Measurements from ENCODE around the gene SIMC1.
"Not testable (repeated sequence)": the region's sequence is repeated elsewhere in the genome, so short reads cannot be mapped to it uniquely, and the experiment has no call there.

SIMC1 gene

DNA sequence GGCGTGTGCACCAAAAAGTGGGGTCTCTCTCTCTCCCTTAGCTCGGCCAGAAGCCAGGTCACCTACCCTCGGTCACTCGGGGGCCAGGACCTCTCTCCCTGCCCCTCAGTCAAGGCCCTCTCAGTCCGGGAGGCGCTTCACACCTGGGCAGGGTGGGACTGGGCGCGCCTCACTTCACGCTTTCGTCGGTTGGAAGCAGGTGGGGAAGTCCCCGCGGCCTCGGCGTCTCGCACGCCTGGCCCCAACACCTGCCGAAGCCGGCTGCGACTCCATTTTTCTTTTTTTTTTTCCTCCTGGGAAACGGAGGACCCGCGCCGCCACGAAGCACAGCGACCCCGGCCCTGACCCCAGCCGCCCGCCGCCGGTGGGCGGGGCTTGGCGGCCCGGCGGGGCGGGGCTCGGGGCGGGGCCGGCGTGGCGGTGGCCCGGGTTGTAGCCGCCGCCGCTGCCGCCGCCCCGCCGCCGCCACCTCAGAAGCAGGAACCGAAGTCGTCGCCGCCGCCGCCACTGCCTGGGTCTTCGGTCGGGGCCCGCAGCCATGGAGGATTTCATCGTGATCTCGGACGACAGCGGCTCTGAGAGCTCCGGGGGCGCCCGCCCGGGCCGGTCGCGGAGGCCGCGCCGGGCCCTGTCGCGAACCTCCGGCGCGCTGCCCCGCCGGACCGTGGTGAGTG lies at the start of gene SIMC1:
SIMC1 (plus strand) TSS at position 454 of the 674 bp plus-strand sequence; CDS start at position 539, 85 bp downstream.
- ATAC-seq (replicated peaks) = peak; percentile 80 to 84
- peak; percentile 39 for DNase-seq
- H3K9me3 Mint-ChIP-seq, H3K27me3 Mint-ChIP-seq, H3K36me3 Mint-ChIP-seq: not testable (repeated sequence)
- Mint-ChIP-seq H3K4me3 (peak within 1 kb of the TSS; percentile 68 to 81), H3K4me1 (peaks cover 8 to 15% of the 10 kb centered on the region in 2 donors), H3K27ac (peak within 1 kb of the TSS; percentile 51)

GRCh38 chr5:176188506-176189193 lies 49.6 kb upstream of the SIMC1 start:
- Mint-ChIP-seq H3K27ac (no peak overlapping the region), H3K4me3 (no peak overlapping the region), H3K36me3 (no peaks in the 10 kb centered on the region), H3K27me3 (peaks cover 19 to 27% of the 10 kb centered on the region in 2 donors), H3K4me1 (peaks cover 0 to 2% of the 10 kb centered on the region in 2 donors), H3K9me3 (no peaks in the 10 kb centered on the region)
- ATAC-seq (replicated peaks) (no peak), DNase-seq (no peak)

- no peak overlapping the region for H3K27ac Mint-ChIP-seq
- peaks cover 25 to 27% of the 10 kb centered on the region in 2 donors for H3K27me3 Mint-ChIP-seq
These were observed 48.4 kb upstream of the SIMC1 start for GRCh38 chr5:176189857-176190256.

DNA sequence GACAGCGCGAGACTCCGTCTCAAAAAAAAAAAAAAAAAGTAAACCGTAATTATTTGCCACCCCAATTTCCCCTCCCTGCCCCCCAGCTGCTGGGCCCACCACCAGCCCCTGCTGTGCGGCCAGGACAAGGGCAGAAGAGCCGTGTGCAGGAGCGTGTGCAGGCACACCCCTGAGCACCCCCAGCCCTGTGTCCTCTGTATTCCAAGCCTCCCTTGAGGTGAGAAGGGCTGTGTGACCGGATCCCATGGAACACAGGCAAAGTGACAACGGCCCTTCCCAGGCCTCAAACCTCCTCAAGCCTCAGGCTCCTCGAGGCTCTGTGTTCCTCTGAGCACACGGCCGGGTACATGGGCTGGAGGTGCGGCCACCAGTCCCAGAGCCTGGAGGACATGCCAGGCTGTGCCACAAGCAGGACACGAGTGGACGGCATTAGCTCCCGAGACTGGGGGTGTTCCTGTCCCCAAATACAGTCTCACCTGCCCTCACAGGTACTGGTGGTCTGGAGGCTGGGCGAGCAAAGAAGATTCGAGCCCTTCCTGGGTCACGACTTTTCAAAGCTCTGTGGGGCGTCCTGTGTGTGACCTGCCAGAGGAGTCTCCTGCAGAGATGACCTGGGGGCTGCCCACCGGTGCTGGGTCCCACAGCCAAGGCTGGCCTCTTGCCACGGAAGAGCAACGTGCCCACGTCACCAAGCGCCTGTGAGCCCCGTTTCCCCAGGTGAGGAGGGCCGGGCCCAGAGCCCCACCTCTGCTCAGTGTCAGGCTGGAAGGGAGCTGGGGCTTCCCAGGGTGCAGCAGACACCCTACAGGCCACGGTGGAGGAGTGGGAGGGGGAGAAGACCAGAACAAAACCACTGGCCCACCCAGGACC lies 47.1 kb upstream of the SIMC1 start:
- DNase-seq (no peak), ATAC-seq (replicated peaks) (no peak)
- Mint-ChIP-seq H3K36me3 (no peaks in the 10 kb centered on the region), H3K27ac (no peak overlapping the region), H3K27me3 (peaks cover 29 to 34% of the 10 kb centered on the region in 2 donors), H3K4me1 (peaks cover 10 to 13% of the 10 kb centered on the region in 2 donors), H3K4me3 (no peak overlapping the region), H3K9me3 (no peaks in the 10 kb centered on the region)

More at GRCh38 chr5:176189857-176190256, 48.4 kb upstream of the SIMC1 start:
- H3K4me1 Mint-ChIP-seq = peaks cover 5 to 6% of the 10 kb centered on the region in 2 donors
- H3K4me3 Mint-ChIP-seq = no peak overlapping the region
- no peaks in the 10 kb centered on the region for H3K9me3 Mint-ChIP-seq
- ATAC-seq (replicated peaks) (no peak), DNase-seq (no peak)
- no peaks in the 10 kb centered on the region for H3K36me3 Mint-ChIP-seq

DNA sequence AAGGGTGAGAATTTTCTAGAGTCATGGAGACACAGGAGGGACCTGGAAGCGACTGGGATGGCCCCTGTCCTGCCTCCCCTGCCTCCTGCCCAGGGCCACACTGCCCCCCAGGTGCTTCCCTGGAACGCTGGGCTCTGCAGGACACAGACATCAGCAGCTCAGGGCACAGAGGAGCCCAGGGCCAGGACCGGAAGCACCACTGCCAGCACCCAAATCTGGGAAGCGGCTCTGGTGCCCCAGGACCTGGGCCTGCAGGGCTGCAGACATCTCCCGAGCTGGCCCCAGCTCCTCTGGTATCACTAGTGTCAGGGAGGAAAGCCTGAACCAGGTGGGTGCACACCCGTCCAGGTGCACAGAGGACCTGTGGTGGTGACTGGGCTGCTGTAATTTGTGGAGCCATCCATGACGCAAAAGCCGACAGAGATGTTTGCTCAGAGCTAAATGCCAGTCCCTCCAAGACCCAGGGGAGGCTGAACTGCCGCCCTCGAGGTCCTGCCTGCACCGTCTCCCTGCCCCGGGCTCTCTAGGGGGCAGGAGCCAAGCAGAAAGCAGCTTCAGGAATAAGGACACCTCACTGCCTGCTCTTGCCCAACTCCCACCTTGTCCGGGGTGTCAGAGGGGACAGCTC lies 46.0 kb upstream of the SIMC1 start:
- H3K27ac Mint-ChIP-seq = no peak overlapping the region
- H3K4me3 Mint-ChIP-seq = no peak overlapping the region
- no peaks in the 10 kb centered on the region for H3K36me3 Mint-ChIP-seq
- no peak for ATAC-seq (replicated peaks)
- H3K9me3 Mint-ChIP-seq = no peaks in the 10 kb centered on the region
- peaks cover 29 to 34% of the 10 kb centered on the region in 2 donors for H3K27me3 Mint-ChIP-seq
- DNase-seq = no peak
- H3K4me1 Mint-ChIP-seq = peaks cover 10 to 13% of the 10 kb centered on the region in 2 donors

DNA sequence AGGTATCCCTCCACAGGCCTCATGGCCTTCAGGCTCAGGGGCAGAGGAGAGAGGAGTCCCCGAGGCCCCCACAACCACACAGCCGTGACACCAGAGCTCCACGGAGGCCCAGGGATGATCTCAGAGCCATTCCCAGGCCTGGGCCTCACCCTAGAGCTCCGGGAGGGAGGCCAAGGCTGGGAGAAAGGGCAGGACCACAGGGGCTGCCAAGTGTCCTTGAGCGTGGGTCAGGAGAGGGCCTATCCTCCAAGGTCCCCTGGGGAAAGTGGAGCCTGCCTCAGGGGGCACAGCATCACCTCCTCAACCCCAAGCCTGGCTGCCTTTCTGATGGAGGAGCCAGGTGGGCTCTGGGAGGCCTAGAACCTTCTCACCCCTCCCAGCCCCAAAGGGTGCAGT lies 45.5 kb upstream of the SIMC1 start:
- Mint-ChIP-seq H3K27me3 (peaks cover 34 to 37% of the 10 kb centered on the region in 2 donors), H3K4me1 (peaks cover 10 to 13% of the 10 kb centered on the region in 2 donors)
- not testable (repeated sequence) for H3K27ac Mint-ChIP-seq; H3K9me3 Mint-ChIP-seq; DNase-seq; ATAC-seq (replicated peaks); H3K36me3 Mint-ChIP-seq; H3K4me3 Mint-ChIP-seq

DNA sequence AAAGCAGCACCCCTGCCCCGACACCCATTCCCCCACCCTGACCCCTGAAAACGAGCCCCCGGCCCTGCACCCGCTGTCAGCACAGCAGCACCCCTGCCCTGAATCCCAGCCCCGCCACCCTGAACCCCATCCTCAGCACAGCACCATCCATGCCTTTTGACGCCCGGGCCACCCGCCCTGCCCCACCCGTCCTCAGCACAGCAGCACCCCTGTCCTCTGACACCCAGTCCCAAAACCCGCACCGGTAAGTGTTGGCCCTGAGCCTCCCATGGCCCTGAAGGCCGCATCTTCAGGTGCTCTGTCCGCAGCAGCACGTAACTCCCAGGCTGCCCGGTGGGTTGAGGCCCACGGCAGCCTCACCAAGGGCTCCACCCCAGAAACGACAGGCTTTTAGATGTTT lies 44.6 kb upstream of the SIMC1 start:
- H3K9me3 Mint-ChIP-seq; H3K27ac Mint-ChIP-seq; H3K36me3 Mint-ChIP-seq; ATAC-seq (replicated peaks); DNase-seq: not testable (repeated sequence)
- peak overlapping the region in 1 of 2 donors; percentile 53 for H3K4me3 Mint-ChIP-seq
- peaks cover 10 to 13% of the 10 kb centered on the region in 2 donors for H3K4me1 Mint-ChIP-seq
- H3K27me3 Mint-ChIP-seq = peaks cover 37 to 39% of the 10 kb centered on the region in 2 donors

GRCh38 chr5:176194238-176195083 lies 43.8 kb upstream of the SIMC1 start:
- not testable (repeated sequence) for DNase-seq, H3K27ac Mint-ChIP-seq, H3K36me3 Mint-ChIP-seq, H3K9me3 Mint-ChIP-seq
- Mint-ChIP-seq H3K4me3 (peak overlapping the region; percentile 37 to 53), H3K4me1 (peaks cover 13% of the 10 kb centered on the region in 2 donors), H3K27me3 (peaks cover 40 to 44% of the 10 kb centered on the region in 2 donors)
- ATAC-seq (replicated peaks) = peak; percentile 55 to 56

DNA sequence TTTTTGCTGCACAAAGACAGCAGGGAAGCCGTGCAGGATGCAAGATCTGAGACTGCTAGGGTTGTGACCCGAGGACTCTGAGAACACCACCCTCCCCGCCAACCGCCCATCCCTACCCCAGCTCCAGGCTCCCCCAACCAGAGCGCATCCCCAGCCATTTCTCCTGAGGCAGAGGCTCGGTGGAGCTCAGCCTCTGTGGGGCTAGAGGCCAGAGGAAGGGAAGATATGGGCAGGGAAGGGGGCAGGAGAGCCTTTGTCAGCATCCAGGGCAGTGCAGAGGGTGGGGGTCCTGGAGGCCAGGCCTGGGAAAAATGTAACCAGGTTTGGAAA lies 43.2 kb upstream of the SIMC1 start:
- H3K36me3 Mint-ChIP-seq, DNase-seq, H3K9me3 Mint-ChIP-seq, H3K27ac Mint-ChIP-seq, H3K4me3 Mint-ChIP-seq: not testable (repeated sequence)
- Mint-ChIP-seq H3K27me3 (peaks cover 42 to 50% of the 10 kb centered on the region in 2 donors), H3K4me1 (peaks cover 15 to 18% of the 10 kb centered on the region in 2 donors)
- peak in 1 of 2 donors; percentile 2 for ATAC-seq (replicated peaks)

GRCh38 chr5:176195487-176196207 lies 42.6 kb upstream of the SIMC1 start:
- H3K4me3 Mint-ChIP-seq, DNase-seq, H3K9me3 Mint-ChIP-seq, H3K36me3 Mint-ChIP-seq, H3K27ac Mint-ChIP-seq: not testable (repeated sequence)
- ATAC-seq (replicated peaks) = peak; percentile 55 to 69
- Mint-ChIP-seq H3K4me1 (peaks cover 15 to 19% of the 10 kb centered on the region in 2 donors), H3K27me3 (peaks cover 46 to 54% of the 10 kb centered on the region in 2 donors)

DNA sequence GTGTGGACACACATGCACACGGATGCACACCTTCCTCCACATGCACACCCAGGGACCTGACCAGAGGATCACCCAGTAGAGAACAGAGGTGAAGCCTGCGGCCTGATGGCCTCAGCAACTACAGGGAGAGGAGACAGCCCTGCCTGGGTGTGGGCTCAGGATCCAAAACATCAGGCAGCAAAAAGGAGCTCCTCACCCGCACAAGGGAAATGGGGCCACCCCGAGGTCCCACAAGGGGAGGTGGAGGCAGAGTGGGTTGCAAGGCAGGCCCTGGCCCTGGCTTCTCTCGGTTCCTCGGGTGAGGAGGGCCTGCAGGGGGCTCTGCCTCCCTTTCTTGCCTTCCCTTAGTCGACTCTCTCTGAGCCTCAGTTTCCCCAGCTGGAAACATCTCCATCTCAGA lies 41.4 kb upstream of the SIMC1 start:
- Mint-ChIP-seq H3K27me3 (peaks cover 38 to 54% of the 10 kb centered on the region in 2 donors), H3K4me1 (peaks cover 15 to 19% of the 10 kb centered on the region in 2 donors)
- not testable (repeated sequence) for H3K36me3 Mint-ChIP-seq; H3K9me3 Mint-ChIP-seq; DNase-seq; H3K27ac Mint-ChIP-seq; ATAC-seq (replicated peaks); H3K4me3 Mint-ChIP-seq

DNA sequence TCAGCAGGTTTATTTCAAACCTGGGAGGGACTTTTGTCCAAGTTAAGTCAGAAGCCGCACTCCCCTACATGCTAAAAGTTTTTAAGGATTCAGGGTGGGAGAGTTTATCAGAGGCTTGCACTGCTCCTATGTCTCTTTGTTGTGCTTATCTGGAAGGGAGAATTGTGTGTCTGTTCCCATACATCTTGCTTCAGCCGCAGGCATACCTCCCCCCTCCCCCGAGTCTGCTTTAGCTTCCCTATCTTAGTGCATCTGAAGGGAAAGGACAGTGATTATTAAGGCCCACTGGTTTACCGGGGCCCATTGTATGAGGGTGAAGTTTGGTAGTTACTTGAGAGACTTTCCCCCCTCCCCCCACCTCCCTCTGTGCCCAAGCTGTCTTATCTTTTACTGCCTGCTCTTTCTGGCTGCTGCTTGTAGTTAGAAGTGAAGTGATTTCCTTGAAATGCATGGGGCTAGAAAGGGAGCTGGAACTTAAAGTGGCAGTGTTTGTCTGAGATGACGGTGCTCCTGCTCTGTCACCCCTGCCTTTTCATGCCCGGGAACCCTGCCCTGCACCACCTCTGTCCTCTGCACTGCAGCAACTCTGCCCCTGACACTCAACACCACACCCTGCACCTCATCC lies 40.9 kb upstream of the SIMC1 start:
- H3K4me1 Mint-ChIP-seq = peaks cover 15 to 19% of the 10 kb centered on the region in 2 donors
- H3K9me3 Mint-ChIP-seq; ATAC-seq (replicated peaks); H3K36me3 Mint-ChIP-seq; H3K4me3 Mint-ChIP-seq; H3K27ac Mint-ChIP-seq; DNase-seq: not testable (repeated sequence)
- H3K27me3 Mint-ChIP-seq = peaks cover 38 to 51% of the 10 kb centered on the region in 2 donors
